Measurements from ENCODE around the gene FBLN7.

DNA sequence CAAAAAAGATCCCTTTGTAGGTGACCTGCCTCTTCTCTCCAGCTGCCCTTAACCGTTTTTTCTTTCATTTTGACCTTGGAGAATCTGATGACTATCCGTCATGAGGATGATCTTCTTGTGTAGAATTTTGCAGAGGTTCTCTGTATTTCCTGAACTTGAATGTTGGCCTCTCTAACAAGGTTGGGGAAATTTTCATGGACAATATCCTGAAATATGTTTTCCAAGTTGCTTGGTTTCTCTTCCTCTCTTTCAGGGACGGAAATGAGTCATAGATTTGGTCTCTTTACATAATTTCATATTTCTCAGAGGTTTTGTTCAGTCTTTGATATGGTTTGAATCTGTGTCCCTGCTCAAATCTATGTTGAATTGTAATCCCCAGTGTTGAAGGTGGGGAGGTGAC, 82.6 kb downstream of the FBLN7 start:
- TF ChIP-seq FOSL1 (IDR thresholded peaks at IDR 0.05; ENCODE audit: insufficient read depth, low read depth, low read length) (no peak), BACH1 (IDR thresholded peaks at IDR 0.05; ENCODE audit: low read length) (no peak), EZH2 (IDR thresholded peaks at IDR 0.05; ENCODE audit: low read depth, low read length, severe bottlenecking) (no peak), POLR2AphosphoS5 (IDR thresholded peaks at IDR 0.05; ENCODE audit: low read depth, low read length) (no peak), EGR1 (IDR thresholded peaks at IDR 0.05; ENCODE audit: borderline replicate concordance, low read depth, low read length) (no peak)
- TF ChIP-seq, protein P1, sequence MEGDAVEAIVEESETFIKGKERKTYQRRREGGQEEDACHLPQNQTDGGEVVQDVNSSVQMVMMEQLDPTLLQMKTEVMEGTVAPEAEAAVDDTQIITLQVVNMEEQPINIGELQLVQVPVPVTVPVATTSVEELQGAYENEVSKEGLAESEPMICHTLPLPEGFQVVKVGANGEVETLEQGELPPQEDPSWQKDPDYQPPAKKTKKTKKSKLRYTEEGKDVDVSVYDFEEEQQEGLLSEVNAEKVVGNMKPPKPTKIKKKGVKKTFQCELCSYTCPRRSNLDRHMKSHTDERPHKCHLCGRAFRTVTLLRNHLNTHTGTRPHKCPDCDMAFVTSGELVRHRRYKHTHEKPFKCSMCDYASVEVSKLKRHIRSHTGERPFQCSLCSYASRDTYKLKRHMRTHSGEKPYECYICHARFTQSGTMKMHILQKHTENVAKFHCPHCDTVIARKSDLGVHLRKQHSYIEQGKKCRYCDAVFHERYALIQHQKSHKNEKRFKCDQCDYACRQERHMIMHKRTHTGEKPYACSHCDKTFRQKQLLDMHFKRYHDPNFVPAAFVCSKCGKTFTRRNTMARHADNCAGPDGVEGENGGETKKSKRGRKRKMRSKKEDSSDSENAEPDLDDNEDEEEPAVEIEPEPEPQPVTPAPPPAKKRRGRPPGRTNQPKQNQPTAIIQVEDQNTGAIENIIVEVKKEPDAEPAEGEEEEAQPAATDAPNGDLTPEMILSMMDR (IDR thresholded peaks at IDR 0.05; ENCODE audit: control extremely low read depth in 1 of 3, insufficient read depth in 1 of 3, low read depth in 1 of 3, low read length in 3 of 3): no peak
- TF ChIP-seq, protein P2, sequence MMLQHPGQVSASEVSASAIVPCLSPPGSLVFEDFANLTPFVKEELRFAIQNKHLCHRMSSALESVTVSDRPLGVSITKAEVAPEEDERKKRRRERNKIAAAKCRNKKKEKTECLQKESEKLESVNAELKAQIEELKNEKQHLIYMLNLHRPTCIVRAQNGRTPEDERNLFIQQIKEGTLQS (IDR thresholded peaks at IDR 0.05; ENCODE audit: insufficient read depth, low read depth, low read length): no peak

Measured in H1 (cell line).